GM18502 (cell line): Measurements from ENCODE around the gene FXYD7.
A peak's percentile ranks its signal among the peaks of the same experiment; 100 is the strongest.

Source experiments
- ATAC-seq: cut with Tn5 transposase; IDR thresholded peaks from one replicate; pipeline ENCODE4 v1.9.1; 2021; ENCODE audit warnings: mild to moderate bottlenecking; ENCODE audit not compliant: unreplicated experiment, poor library complexity

The FXYD7 gene

DNA sequence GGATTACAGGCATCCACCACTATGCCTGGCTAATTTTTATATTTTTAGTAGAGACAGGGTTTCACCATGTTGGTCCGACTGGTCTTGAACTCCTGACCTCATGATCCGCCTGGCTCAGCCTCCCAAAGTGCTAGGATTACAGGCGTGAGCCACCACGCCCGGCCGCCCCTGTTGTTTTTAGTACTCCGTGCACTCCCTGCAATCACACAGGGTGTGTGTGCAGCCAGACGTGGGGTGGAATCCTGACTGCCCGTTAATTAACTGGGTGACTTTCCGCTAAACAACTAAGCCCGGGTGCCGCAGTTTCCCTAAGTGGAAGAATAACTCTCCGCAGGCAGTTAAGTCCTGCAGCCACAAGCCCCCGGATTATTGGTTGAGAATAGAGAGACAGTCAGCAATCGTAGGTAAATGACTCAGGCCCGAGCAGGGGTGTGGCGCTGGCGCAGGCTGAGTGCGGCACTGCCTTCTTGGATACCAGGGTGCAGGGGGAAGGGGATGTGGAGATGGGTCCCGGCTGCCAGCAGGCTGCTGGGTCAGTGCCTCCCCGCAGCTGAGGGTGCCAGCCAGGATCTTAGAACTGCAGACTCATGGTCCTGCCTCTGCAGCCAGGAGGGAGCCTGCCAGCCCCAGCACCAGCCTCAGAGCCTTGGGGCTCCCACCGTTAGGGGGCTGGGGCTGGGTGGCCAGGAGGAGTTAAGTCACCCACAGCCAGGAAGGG, 33.5 kb upstream of the FXYD7 start:
- ATAC-seq: no peak

DNA sequence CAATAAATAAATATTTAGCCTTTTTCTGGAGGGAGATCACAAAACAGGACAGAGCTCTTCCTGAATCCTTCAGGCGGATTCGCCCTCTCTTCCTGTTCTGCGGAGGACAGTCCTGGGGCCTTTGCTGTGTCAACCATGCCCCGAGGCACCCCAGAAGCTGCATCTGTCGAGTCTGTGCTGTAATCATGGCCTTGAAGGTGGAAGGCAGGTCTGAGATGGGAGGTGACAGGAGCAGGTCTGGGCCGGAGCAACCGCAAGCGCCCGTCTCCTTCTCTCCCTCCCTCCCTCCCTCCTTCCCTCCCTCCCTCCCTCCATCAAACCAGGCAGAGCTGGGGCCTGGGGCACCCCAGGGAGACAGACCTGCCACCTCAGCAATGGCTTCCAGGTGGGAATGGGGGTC, 32.1 kb upstream of the FXYD7 start:
- ATAC-seq: no peak

DNA sequence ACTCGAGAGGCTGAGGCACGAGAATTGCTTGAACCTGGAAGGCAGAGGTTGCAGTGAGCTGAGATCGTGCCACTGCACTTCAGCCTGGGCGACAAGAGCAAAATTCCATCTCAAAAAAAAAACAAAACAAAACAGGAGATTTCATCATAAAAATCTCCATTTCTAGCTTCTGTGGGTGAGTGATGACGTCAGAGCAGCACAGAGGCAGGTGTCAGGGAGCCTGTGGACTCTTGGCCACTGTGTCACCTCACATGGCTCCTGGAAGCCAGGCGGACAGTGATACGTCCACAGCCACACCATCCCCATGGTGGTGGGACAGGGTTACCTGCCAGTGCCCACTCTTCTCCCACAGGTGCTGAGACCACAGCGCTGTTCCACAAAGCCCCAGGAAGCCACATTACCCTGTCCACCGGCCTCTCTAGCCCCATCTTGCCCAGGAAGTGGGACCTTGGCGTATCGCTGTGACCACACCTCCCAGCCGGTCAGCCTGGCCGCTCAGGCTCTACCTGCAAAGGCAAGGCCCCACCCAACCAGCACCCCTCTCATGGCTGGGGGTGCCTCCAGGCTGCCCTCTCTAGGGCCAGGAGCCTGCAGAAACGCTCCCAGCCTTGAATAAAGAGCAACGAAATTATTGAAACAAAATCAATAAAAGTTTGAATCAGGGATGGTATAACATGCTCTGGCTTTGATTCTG, 29.9 kb upstream of the FXYD7 start:
- no peak for ATAC-seq

DNA sequence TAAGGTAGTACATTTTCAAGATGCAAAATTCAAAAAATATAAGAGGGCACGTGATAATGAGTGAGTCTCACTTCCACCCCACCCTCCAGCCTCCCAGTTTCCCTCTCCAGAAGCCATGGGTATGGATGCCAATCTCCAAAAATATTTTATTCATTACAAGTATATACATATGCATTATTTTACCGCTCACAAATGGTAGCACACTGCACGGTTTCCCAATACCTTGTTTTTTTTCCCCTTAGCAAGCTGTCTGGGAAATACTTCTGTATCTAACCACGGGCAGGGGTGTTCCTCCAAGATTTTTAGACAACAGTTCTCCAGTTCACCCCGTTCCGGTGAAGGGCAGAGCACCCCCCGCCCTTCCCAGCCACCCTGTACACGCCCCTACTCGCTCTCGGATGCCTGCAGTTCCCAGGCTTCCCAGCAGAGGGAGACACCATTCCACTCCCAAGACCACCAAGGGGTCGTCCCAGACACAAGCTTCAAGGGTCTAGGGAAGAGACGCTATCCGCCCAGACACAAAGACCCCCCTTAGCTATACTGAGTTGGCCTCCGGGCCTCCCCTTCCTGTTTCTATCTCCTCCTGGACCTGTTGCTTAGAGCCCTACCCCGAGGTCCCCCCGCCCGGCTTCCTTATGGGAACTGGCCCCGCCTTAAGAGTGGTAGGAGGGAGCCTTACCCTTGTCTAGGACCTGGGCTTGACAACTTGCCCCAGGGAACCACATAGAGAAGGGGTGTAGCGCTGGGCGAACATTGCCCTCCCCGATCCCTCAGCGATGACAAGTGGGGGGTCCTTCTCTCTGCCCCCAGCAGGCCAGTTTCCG, 28.5 kb upstream of the FXYD7 start:
- no peak for ATAC-seq

DNA sequence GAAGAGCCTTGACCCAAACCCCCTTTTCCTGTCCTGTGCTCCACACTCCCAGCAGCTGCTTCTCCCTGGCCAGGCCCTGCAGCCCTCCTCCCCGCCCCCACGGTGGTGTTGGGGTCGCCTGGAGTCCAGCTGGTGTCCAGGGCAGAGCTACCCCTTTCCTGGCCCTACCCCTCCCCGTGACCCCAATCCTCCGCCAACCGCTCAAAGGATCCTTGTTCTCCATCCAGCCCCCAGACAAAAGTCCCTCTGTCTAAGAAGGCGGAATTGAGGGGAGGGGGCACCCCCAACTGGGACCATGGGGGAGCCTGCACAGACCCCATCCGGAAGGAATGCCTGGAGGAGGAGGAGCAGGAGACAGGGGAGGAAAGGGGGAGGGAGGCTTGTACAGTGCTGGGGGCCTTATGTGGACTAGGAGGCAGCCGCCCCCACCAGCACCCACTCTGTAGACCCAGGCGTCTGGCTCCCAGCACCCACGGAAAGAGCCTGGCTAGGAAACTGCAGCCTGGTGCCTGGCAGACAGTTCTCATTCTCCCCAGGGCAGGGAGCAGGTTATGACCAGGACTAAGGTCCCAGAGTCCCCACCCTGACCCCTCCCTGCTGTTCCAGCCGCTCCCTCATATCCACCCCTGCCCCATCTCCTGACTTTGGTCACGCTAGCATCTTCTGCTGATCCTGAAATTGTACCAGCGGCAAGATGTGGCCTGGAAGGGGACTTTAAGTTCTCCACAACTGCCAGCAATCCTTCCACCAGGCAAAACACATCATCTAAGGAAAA, 27.7 kb upstream of the FXYD7 start, which contains the start of gene FXYD3:
FXYD3 (plus strand) TSS at position 647 of the 775 bp plus-strand sequence. CDS start 3,554 bp downstream, outside the sequence.
- no peak for ATAC-seq

DNA sequence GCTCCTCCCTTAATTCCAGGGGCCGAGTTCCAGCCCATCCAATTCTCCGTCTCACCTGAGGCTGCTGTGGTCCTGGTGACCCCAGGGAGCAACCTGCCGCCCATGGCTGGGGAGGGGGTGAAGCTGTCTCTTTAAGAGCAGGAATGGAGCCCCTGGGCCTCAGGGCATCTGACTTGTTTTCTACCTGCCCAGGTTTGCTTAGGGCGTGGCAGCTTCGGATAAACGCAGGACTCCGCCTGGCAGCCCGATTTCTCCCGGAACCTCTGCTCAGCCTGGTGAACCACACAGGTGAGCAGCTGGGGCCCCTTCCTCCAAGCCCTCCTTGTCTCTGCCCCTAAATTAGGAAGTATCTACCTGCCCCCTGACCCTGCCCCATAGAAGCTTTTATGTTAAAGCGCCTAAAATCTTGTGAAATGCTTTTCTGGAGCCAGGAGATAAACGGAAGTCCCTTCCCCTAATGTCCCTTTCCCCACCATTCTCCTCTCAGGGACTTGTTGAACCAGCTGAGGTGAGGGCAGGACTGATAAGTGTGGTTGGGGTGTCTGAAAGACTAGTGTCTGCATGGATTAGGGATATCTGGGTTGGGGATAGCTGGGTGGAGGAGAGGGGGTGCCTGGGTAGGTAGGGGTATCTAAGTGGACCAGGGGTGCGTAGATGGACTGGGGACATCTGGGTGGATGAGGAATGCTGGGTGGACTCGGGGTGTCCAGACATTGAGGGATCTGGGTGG, 26.8 kb upstream of the FXYD7 start:
- ATAC-seq: no peak

DNA sequence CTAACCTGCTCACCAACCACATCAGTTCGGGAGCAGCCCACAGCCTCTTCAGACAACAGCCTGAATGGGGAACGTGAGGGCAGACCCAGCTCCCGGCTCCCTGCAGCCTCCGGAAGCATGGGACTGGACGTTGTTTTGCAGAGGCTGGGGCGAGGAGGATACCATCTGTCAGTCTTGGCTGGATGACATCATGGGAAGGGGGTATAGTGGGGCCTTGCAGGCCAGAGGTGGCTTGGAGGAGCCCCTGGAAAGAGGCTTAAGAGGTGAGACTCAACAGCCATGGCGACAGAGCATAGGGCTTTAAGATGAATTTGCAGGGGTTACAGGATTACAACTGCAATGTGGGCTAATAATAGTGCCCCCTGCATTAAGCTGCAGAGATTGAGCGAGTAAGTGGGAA, 25.9 kb upstream of the FXYD7 start:
- ATAC-seq: no peak

DNA sequence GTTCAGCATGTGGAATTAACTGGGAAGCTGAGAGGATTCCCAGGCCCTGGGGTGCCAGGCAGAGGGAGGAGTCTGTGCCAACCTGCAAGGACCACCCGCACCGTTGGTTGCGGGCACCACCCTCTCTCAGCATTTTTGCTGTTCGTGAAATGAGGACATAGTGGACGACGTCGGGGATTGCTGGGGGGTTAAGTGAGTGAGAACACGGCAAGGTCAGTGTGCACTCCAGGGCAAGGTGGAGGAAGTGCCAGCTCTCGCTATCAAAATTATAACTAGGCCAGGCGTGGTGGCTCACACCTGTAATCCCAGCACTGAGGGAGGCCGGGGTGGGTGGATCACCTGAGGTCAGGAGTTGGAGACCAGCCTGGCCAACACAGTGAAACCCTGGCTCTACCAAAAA, 25.3 kb upstream of the FXYD7 start:
- no peak for ATAC-seq

DNA sequence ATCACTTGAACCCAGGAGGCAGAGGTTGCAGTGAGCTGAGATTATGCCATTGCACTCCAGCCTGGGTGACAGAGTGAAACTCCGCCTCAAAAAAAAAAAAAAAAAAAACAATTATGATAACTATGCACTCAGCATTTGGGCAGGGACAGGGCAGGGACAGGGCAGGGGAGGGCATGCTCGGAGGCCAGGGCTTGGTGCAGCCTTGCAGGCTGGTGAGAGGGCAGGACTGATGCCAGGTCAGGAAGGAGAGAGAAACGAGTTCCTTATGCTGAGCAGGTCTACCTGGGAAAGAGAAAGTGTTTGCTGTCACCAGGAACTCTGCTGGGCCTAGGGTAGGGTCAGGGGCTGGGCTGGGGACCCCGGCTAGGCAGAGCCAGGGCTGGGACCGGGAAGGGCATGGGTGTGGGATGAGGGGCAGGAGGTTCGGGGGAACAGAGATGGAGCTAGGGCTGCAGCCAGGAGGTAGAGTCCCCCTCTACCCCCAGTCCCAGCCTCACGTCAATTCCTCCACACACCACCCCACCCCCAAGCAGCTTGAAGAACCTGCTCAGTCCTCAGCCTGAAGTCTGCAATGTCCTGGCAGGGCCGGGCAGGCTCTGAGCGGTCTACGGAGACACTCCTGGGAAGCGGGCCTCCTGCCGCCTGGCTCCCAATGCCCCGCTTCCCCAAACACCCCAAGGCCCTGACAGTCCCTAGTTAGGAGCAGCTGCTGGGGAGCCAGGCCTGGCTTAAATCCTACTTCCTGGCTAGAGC, 24.6 kb upstream of the FXYD7 start:
- ATAC-seq: no peak

DNA sequence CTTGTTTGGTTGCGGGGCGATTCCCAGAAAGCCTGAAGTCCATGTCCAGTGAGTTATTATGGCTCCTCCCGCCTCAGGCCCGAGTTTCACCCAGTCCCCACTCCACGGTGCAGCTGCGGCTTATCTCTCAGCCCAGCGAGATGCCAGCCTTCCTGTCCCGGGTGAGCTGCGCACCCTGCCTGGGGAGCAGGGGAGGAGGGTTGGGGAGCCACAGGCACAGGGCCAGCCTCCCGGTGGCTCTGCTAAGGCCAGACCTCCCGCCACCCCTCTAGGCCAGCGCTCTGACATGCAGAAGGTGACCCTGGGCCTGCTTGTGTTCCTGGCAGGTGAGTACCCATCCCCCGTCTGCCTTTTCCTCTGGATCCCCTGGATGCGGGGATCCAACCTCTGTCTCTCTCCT, 24.0 kb upstream of the FXYD7 start:
- no peak for ATAC-seq

DNA sequence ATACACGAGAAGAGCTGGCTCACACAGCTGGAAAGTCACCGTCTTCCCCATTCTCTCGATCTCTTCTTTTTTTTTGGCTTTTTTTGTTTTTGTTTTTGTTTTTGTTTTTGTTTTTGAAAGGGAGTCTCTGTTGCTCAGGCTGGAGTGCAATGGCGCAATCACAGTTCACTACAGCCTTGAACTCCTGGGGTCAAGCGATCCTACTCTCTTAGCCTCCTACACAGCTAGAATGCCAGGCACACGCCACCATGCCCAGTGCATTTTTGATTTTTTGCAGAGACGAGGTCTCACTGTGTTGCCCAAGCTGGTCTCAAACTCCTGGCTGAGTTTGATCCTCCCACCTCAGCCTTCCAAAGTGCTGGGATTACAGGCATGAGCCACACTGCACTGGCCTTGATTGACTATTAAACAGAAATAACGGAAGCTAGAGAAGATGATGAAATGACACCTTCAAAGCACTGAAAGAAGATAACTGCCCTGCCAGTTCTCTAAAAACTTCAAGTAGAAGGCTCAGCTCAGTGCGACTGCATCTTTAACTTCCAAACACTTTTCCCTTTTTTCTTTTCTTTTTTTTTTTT, 23.4 kb upstream of the FXYD7 start:
- ATAC-seq: no peak

DNA sequence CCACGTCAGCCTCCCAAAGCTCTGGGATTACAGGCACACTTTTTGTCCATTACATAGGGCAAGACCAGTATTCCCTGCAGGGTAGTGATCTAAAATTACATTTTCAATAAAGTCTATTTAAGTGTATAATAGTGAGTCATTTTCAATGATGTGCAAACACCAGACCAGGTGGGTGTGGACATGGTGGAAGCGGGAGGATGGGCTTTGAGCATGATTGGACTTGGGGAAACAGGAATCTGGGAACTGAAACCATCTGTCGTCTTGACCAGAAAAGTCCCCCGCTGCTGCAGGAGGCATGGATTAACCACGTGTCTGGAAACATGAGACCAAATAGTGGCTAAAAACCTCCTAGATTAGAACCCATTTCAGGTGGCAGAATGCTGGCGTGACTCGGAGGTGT, 22.6 kb upstream of the FXYD7 start:
- no peak for ATAC-seq

DNA sequence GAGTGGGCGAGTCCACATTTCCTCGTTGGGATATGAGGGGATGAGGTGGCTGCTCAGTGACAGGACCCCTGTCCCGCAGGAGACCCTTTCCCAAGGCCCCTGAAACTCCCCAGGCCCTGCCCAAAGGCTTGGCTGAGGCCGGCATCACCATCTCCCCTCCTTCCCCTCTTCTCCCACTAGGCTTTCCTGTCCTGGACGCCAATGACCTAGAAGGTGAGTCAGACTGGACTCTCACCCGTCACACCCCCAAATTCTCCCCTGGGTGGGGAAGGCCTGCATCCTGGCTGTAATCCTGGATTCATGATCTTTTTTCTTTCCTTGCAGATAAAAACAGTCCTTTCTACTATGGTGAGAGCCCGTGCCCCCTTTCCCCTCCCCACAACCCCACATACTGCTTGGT, 22.2 kb upstream of the FXYD7 start:
- ATAC-seq: no peak

DNA sequence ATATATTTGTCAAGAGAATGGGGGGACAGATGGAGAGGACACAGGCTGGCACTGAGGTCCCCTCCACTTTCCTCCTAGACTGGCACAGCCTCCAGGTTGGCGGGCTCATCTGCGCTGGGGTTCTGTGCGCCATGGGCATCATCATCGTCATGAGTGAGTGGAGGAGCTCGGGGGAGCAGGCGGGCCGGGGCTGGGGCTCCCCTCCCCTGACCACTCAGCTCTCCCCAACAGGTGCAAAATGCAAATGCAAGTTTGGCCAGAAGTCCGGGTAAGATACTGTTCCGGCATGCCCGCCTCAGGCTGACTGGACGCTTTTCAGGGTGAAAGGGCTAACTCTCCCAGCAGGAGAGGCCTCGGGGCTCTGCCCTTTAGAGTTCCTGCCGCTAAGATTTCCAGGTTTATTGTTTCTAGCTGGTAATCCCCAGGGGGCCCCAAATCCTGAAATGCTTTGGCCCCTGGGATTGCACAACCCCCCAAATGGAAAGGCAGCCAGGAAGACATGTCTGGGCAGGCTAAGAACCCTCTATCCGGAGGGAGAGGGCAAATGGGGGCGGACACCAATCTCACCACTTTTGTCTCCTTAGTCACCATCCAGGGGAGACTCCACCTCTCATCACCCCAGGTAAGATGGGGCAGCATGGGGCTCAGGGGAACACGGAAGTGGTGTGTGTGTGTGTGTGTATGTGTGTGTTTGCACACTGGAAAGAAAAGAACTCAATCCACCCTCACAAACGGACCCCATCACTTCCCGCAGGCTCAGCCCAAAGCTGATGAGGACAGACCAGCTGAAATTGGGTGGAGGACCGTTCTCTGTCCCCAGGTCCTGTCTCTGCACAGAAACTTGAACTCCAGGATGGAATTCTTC, 20.1 kb upstream of the FXYD7 start:
- no peak for ATAC-seq

DNA sequence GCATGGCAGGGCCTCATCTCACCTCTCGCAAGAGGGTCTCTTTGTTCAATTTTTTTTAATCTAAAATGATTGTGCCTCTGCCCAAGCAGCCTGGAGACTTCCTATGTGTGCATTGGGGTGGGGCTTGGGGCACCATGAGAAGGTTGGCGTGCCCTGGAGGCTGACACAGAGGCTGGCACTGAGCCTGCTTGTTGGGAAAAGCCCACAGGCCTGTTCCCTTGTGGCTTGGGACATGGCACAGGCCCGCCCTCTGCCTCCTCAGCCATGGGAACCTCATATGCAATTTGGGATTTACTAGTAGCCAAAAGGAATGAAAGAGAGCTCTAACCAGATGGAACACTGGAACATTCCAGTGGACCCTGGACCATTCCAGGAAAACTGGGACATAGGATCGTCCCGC, 19.5 kb upstream of the FXYD7 start:
- ATAC-seq: no peak

DNA sequence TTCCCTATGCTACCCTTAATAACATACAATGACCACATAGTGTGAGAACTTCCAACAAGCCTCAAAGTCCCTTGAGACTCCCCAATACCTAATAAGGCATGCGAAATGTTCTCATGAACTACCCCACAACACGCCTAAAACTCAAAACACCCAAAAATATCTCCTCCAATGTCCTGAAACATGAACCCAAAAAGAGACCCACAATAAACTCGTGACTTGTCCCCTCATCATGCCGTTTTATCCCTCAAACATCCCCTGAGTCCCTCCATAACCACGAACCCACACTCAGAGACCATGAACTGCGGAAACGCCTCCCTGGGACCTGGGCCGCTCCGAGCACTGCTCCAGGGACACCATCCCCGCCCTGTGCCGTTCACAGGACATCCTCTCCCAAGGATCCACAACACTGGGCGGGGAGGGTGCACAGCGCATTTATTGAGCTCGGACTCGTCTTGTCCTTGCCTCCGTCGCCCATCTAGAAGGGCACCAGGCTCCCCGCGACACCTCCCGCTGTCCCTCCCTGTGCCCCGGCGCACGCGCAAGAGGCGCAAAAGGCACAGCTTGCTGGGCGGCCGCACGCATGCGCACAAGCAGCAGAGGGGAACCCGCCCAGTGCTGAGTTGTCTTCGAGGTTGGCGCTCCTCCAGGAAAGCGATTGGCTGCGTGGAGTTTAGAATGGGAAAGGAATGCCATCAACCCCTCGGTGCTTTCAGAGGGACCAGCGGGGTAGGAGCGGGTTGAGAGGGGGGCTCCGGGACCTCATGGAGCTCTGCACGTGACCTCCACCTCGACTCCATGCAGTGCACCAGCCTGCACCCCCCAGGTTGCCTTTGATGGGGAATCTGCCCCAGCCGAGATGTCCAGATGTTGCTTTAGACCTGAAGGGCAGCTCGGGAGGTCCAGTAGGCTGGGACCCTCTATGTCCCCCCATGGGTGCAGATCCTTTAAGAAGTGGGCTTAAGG, 18.7 kb upstream of the FXYD7 start:
- peak; percentile 86 for ATAC-seq

DNA sequence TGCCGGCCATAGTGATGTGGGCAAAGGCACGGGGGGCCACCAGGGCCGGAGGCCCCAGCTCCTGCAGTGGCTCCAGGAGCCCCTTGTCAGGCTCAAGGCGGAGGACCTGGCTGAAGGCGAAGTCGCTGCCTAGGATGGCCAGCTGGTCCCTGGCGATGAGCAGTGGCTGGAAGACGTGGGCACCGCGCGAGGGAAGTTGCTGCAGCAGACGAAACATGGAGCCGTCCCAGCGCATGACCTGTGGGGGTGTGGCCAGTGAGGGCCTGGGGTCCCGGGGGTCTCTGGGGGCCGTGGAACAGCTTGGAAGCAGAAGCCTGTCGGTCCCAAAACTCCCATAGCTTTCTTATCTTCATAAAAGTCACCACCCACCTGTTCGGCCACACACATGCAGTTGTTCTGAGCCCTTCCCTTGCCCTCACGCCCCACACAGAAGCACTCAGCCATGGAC, 17.8 kb upstream of the FXYD7 start:
- no peak for ATAC-seq
